ENCODE results near the gene TRA2A.

TRA2A gene

DNA sequence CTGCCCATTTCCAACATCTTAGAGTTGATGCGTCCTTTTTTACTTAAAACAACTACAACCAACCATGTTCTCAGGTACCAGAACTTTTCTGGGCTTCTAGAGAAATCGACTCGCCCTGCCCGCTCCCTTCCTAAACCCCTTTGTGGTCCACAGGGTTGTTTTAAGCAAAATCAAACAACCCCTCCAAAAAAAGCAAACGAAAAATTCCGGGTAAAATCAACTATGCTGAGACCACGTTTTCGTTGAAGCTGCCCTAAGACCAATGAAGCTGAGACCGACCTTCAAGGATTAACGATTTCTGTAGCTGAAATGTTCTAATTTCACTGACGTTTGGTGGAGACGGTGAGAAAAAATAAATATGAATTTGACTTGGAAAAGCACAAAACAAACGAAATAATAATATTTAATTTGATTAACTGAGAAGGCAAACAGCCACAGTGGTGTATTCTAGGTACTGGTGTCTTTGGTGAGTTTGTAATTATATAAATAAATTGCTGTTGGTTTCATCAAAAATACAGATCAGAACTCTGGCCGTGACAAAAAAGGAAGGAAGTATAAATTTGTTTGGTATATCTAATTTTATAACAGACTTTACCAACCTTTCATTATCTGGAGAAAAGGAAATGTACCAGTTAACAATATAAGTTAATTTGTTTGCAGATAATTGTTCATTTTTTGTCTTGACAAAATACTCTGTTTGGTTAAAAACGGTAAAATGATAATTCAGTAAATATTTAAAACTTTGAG is 56.8 kb downstream of the TRA2A start:
- TF ChIP-seq EZH2 (IDR thresholded peaks at IDR 0.05) (no peak), FOXP2 (optimal IDR thresholded peaks at IDR 0.05; ENCODE audit: control extremely low read depth, extremely low read length, insufficient read depth) (no peak), POLR2AphosphoS5 (IDR thresholded peaks at IDR 0.05; ENCODE audit: borderline replicate concordance, low read depth, low read length) (0 out of 2 replicates have a peak, but pooled peaks have one; percentile 3)
- no peaks in the 10 kb centered on the region for H3K9me3 ChIP-seq (ENCODE audit: low read depth, low read length)
- peak overlapping the region; percentile 89 for H3K27ac ChIP-seq
- no peaks in the 10 kb centered on the region for H3K36me3 ChIP-seq (ENCODE audit: insufficient read depth, low read length)
- peak overlapping the region; percentile 93 for H3K9ac ChIP-seq (ENCODE audit: insufficient read length)
- H3K4me3 ChIP-seq, result peak overlapping the region; percentile 85
- no peak for DNase-seq (ENCODE audit: low read depth, low spot score)

DNA sequence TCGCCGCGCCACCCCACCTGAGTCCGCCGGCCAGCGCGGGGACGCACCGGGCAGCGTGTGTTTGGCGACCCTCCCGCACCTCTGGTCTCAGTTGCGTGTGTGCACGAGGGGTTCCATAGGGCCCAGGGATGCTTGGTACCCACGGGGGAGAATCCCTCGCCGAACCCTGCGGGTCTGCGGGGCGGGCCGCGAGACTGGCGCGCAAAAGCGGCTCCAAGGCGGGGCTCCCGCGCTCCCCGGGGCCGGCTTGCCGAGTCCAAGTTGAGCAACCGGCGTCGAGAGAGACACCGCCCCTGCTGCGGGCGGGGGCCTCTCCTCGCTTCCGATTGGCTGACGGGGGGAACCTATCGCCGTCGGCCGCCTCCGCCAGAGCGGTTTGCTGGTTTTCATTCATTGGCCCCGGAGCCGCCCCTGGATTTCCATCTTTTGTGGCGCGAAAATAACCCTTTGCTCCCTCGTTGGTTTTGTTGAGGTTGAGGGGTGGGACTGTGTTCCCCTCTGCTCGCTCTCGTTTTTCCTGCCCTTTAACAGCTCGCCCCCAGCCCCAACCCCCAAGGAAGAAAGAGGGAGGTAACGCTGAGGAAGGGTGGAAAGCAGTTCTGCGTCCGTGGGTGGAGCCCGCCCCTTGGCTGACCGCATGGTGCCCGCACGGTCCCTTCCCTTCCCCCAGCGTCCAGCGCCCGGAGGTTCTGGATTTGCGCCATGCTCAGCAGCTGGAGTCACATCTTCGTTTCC is 57.5 kb downstream of the TRA2A start:
- Histone ChIP-seq H3K27ac (peak overlapping the region; percentile 97), H3K9me3 (ENCODE audit: low read depth, low read length) (no peaks in the 10 kb centered on the region), H3K36me3 (ENCODE audit: insufficient read depth, low read length) (no peaks in the 10 kb centered on the region), H3K9ac (ENCODE audit: insufficient read length) (peak overlapping the region; percentile 93), H3K4me3 (peak overlapping the region; percentile 85)
- peak; percentile 73 for DNase-seq (ENCODE audit: low read depth, low spot score)
- TF ChIP-seq POLR2AphosphoS5 (IDR thresholded peaks at IDR 0.05; ENCODE audit: borderline replicate concordance, low read depth, low read length) (peak; percentile 82), FOXP2 (optimal IDR thresholded peaks at IDR 0.05; ENCODE audit: control extremely low read depth, extremely low read length, insufficient read depth) (no peak)

DNA sequence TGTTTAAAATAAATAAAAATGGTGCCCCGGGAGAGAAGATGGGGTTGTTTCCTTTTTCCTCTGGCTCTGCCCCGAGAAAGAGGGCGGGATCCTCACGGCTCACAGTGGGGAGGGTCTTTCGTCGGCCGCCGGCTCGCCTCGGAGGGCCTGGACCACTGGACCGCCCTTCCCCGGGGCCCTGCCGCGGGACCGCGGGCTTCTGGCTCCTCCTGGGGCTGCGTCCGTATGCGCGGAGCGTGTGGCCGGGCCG is 58.0 kb downstream of the TRA2A start:
- no peaks in the 10 kb centered on the region for H3K36me3 ChIP-seq (ENCODE audit: insufficient read depth, low read length)
- H3K9ac ChIP-seq (ENCODE audit: insufficient read length), result peak overlapping the region; percentile 86
- peak overlapping the region; percentile 85 for H3K4me3 ChIP-seq
- no peaks in the 10 kb centered on the region for H3K9me3 ChIP-seq (ENCODE audit: low read depth, low read length)
- TF ChIP-seq EZH2 (IDR thresholded peaks at IDR 0.05) (no peak), FOXP2 (optimal IDR thresholded peaks at IDR 0.05; ENCODE audit: control extremely low read depth, extremely low read length, insufficient read depth) (no peak), POLR2AphosphoS5 (IDR thresholded peaks at IDR 0.05; ENCODE audit: borderline replicate concordance, low read depth, low read length) (no peak)
- H3K27ac ChIP-seq, result peak overlapping the region; percentile 97
- no peak for DNase-seq (ENCODE audit: low read depth, low spot score)

DNA sequence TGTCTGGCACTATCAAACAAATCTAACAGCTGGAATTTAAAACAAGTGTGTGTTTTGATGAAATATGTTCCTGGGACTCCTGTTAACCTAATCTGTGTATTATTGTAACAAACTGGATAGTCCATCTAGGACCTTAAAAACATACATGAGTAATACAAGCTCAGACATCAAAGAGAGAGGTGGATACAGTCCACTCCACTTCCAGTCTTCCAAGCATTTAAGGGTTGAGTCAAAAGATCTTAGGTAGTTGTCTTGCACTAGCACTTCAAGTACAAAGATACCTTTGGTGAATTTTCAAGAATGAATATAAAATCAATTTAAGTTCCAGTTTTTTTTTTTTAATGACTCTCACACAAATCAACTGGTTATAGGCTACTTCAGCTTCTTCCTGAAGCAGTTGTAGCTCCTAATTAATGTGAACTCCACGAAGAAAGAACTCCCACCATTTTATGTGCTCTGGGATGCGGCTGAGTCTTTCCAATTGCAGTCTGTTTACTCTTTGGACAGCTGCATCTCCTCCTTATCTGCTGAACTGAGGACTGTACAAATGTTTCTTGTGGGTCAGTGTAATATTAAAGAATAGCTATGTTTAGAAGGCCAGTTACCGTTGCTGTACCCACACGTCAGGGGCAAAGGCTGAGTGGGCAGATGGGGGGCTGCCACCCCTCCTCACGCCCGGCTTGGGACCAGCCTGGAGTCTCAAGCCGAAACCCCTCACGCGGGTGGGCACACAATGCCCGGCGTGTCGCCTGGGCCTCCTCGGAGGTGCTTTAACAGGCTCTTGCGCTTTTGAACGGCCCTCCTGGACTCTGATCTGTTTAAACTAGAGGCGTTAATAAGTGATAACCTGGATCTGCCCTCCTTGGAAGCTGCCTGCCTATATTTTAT is 58.6 kb downstream of the TRA2A start:
- DNase-seq (ENCODE audit: low read depth, low spot score), result no peak
- Histone ChIP-seq H3K36me3 (ENCODE audit: insufficient read depth, low read length) (no peaks in the 10 kb centered on the region), H3K4me3 (peak overlapping the region; percentile 85), H3K27ac (peak overlapping the region; percentile 97), H3K9ac (ENCODE audit: insufficient read length) (peak overlapping the region; percentile 86), H3K9me3 (ENCODE audit: low read depth, low read length) (no peaks in the 10 kb centered on the region)
- TF ChIP-seq EZH2 (IDR thresholded peaks at IDR 0.05) (no peak), FOXP2 (optimal IDR thresholded peaks at IDR 0.05; ENCODE audit: control extremely low read depth, extremely low read length, insufficient read depth) (no peak), POLR2AphosphoS5 (IDR thresholded peaks at IDR 0.05; ENCODE audit: borderline replicate concordance, low read depth, low read length) (no peak)

DNA sequence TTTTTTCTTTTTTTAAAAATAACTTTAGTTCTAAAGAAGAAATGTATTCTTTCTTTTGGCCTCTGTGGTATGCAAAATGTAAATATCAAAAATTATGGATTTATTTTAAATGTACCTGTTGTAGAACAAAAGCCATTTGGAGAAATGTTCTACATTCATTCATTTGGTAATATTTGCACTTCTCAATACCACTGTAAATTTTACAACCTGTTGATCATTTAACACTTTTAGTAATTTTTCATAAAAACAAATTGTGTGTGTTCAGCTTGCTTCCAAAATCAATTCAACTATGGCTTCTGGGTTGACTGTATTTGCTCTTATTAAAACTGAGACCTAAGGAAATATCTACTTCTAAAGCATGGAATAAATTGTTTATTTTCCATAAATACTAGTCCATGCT is 59.2 kb downstream of the TRA2A start:
- peak overlapping the region; percentile 97 for H3K27ac ChIP-seq
- TF ChIP-seq FOXP2 (optimal IDR thresholded peaks at IDR 0.05; ENCODE audit: control extremely low read depth, extremely low read length, insufficient read depth) (no peak), POLR2AphosphoS5 (IDR thresholded peaks at IDR 0.05; ENCODE audit: borderline replicate concordance, low read depth, low read length) (no peak), EZH2 (IDR thresholded peaks at IDR 0.05) (no peak)
- DNase-seq (ENCODE audit: low read depth, low spot score), result no peak
- H3K36me3 ChIP-seq (ENCODE audit: insufficient read depth, low read length), result no peaks in the 10 kb centered on the region
- H3K9me3 ChIP-seq (ENCODE audit: low read depth, low read length), result no peaks in the 10 kb centered on the region
- peak overlapping the region; percentile 85 for H3K4me3 ChIP-seq
- peak overlapping the region; percentile 86 for H3K9ac ChIP-seq (ENCODE audit: insufficient read length)

DNA sequence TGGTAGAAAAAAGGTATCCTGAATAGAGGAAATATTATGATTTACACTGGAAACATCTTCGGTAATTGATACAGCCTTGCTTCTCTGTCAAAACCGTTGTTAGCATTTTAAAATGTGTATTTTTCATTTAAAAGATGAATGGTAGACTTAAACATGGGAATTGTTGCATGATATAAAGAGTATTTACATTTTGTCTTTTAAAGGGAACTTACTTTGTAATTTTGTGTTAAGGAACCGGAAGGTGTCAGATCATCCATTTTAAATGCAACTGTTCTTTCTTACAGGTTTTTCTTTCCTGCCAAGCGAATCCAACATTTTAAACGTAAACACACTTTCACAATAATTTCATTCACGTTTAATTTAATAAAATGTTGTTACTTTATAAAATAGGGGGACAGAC is 59.7 kb downstream of the TRA2A start:
- H3K36me3 ChIP-seq (ENCODE audit: insufficient read depth, low read length), result no peaks in the 10 kb centered on the region
- H3K9ac ChIP-seq (ENCODE audit: insufficient read length), result peak overlapping the region; percentile 86
- no peaks in the 10 kb centered on the region for H3K9me3 ChIP-seq (ENCODE audit: low read depth, low read length)
- no peak for TF ChIP-seq EZH2 (IDR thresholded peaks at IDR 0.05)
- TF ChIP-seq POLR2AphosphoS5 (IDR thresholded peaks at IDR 0.05; ENCODE audit: borderline replicate concordance, low read depth, low read length), result no peak
- no peak for TF ChIP-seq FOXP2 (optimal IDR thresholded peaks at IDR 0.05; ENCODE audit: control extremely low read depth, extremely low read length, insufficient read depth)
- H3K27ac ChIP-seq, result peak overlapping the region; percentile 97
- peak overlapping the region; percentile 85 for H3K4me3 ChIP-seq
- DNase-seq (ENCODE audit: low read depth, low spot score), result no peak

DNA sequence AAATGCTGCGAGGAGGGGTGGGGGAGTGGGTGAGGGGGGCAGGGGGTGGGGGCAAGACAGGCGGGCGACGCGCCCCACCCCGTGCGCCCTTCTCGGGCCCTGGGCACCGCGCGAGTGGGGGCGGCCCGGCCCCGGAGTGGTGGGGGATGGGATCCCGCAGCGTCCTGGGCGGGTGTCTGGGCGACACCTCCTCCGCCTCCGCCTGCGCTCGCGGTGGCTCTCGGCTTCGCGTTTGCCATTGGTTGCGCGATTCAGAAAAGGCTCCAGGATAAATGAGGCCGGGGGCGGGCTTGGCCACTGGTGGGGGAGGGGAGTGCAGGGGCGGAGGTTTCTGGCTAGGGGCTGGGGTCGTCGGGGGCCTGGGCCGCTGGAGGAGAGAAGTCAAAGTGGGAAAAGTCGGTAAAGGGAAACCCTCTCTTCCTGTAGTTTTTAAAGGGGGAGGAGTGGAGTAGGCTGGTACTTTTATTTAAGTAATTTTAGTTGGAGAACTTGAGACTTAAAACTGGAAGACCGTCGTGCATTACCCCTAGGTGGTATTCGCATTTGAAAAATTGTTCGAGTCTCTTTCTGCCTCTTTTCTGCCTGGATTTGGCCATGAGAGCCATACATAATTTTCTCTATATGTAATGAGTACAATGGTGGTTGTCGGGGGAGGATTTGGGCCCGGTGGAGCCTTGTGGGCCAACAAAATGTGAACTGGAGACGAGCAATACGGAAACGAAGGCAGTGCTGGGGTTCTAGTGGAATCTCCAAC is 60.5 kb downstream of the TRA2A start:
- Histone ChIP-seq H3K4me3 (peak overlapping the region; percentile 85), H3K36me3 (ENCODE audit: insufficient read depth, low read length) (0 out of 2 replicates have a peak, but pooled peaks cover 2% of the 10 kb centered on the region), H3K27ac (peak overlapping the region; percentile 97), H3K9ac (ENCODE audit: insufficient read length) (peak overlapping the region; percentile 94), H3K9me3 (ENCODE audit: low read depth, low read length) (no peaks in the 10 kb centered on the region)
- TF ChIP-seq POLR2AphosphoS5 (IDR thresholded peaks at IDR 0.05; ENCODE audit: borderline replicate concordance, low read depth, low read length) (peak; percentile 43; the same call in 1 of the 2 replicates), FOXP2 (optimal IDR thresholded peaks at IDR 0.05; ENCODE audit: control extremely low read depth, extremely low read length, insufficient read depth) (no peak), EZH2 (IDR thresholded peaks at IDR 0.05) (no peak)
- DNase-seq (ENCODE audit: low read depth, low spot score), result no peak
